GM19025 (cell line): ENCODE results near the gene GPT2.

Experiments used
- ATAC-seq: cut with Tn5 transposase; IDR thresholded peaks from one replicate; pipeline ENCODE4 v1.9.1; 2021; ENCODE audit warnings: mild to moderate bottlenecking, low read depth, moderate library complexity; ENCODE audit not compliant: unreplicated experiment

Gene GPT2, protein sequence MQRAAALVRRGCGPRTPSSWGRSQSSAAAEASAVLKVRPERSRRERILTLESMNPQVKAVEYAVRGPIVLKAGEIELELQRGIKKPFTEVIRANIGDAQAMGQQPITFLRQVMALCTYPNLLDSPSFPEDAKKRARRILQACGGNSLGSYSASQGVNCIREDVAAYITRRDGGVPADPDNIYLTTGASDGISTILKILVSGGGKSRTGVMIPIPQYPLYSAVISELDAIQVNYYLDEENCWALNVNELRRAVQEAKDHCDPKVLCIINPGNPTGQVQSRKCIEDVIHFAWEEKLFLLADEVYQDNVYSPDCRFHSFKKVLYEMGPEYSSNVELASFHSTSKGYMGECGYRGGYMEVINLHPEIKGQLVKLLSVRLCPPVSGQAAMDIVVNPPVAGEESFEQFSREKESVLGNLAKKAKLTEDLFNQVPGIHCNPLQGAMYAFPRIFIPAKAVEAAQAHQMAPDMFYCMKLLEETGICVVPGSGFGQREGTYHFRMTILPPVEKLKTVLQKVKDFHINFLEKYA

DNA sequence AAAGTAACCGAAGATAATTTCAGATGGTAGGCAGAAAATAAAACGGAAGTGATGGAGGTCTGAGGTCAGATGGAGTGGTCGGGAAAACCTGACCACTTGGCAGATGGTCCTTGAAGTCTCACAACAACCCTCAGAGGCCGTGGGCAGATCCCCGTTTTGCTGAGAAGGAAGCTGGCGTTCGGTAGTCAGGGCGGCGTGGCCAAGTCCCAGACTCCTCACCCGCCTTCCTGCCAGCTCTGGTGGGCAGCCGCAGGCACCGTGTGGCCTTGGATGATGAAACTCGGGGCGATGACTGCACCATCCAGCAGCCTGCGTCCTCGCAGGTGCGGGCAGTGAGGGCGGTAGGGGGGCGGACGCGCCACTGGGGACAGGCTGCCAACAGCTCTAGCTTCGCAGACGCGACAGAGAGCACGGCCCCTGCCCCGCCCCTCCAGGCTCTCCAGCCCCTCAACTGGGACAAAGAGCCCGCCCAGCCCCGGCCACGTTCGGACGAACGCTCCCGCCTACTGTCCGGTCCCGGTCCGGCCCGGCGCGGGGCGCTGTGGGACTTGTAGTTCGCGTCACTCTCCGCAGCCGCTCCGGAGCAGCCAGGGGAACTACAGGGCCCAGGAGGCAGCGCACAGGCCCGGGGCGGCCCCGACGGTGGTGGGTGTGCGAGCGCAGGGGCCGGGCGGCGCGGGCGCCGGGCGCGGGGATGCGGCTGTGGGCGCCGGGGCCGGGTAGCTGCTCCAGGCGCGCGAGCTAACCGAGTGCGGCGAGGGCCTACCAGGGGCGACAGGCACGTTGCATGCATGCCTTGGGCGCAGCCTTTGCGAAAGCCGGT is at the start of gene GPT2:
TSS of gene GPT2 (plus strand) at position 673 of the 823 bp plus-strand sequence. CDS start 354 bp downstream, outside the sequence.
- ATAC-seq = peak; percentile 98

DNA sequence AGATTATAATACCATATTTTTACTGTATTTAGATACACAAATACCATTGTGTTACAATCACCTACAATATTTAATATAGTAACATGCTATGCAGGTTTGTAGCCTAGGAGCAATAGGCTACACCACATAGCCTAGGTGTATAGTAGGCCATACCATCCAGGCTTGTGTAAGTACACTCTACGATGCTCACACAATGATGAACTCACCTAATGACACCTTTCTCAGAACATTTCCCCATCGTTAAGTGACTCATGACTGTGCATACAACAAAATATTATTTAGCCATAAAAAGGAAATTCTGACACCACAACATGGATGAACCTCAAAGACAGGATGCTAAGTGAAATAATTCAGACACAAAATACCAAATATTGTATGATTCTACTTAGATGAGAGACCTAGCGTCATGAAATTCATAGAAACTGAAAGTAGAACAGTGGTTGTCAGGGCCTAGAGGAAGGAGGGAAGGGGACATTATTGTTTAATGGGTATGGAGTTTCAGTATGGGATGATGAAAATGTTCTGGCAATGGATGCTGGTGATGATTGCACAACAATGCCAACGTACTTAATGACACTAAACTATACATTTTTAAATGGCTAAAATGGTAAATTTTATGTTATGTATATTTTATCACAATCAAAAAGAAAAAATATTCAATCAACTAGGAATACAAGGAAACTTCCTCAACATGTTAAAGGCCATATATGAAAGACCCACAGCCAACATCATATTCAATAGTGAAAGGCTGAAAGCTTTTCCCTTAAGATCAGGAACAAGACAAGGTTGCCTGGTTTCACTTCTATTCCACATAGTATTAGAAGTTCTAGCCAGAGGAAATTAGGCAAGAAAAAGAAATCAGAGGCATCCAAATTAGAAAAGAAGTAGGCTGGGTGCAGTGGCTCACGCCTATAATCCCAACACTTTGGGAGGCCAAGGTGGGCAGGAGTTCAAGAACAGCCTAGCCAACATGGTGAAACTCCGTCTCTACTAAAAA is 47.3 kb upstream of the GPT2 start:
- ATAC-seq = no peak

DNA sequence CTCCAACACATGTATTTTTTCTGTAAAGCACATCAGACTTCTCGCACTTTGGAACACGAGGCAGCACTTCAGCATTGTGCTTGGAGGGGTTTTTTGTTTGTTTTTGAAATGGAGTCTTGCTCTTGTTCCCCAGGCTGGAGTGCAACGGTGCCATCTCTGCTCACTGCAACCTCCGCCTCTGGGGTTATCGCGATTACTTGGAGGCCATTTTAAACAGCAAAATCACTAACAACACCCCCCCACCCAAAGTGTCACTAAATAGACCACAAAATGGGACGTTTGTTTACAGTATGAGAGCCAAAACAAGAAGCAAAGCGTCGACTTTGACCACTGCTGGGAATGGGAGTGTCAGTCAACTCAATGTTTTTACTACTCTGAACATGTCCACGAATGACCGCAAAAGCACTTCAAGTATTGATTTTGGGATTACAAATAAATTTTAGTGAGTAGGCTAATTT is 44.1 kb upstream of the GPT2 start:
- no peak for ATAC-seq

DNA sequence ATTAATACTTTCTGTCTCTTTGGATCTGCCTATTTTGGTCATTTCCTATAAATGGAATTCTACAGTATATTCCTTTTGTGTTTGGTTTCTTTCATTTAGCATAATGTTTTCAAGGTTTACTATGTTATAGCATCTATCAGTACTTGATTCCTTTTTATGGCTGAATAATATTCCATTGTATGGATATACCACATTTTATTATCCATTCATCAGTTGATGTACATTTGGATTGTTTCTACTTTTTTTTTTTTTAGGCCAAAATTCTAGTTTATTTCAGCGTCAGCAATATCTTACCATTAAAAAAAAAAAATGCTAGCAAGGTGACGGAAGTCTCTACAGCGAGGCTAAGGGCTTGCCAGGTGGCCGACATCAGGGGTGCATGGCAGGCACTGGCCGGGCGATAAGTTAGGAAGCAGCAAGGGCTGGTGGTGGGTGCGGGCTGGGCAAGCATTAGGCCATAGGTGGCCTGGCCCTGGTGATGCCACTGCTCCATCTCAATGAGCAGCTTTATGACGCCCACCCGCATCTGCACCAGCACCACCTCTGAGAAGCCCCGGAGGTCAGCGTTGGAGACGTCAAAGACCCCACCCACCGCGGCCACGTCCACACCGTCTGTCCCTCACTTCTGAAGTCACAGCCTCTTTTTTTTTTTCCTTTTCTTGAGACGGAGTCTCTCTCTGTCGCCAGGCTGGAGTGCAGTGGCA is 41.8 kb upstream of the GPT2 start:
- ATAC-seq = no peak

DNA sequence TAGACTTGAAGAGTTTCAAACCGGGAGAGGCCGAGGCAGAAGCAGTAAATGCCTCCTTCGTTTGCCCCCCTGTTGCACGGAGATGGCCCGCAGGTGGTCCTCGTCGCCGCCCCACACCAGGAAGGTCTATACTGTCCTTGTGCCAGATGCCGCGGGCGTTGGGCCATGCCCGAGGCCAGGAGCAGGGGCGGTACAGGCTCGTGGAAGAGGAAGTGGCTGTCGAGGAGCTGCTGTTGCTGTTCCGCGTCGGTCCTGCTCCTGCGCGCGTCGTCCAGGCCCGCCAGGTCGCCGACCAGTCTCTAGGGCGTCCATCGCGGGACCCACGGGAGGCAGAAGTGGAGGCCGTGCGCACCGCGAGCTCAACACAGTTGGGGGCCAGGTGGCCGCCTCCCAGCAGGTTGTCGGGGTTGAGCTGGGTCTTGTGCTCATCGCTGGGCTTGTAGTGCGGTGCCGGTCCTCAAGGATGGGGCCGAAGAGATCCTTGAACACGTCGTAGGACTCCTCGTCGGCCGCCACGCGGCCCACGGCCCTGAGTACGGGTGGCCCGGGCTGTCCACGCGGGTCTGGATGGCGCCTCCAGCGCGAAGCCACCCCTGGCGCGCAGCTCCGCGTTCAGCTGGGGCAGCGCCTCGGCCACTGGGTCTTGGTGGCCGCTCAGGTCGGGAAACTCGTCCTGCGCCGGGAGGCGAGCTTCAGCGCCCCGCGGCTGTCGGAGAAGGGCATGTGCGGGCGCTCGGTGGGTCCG is 40.1 kb upstream of the GPT2 start:
- no peak for ATAC-seq

DNA sequence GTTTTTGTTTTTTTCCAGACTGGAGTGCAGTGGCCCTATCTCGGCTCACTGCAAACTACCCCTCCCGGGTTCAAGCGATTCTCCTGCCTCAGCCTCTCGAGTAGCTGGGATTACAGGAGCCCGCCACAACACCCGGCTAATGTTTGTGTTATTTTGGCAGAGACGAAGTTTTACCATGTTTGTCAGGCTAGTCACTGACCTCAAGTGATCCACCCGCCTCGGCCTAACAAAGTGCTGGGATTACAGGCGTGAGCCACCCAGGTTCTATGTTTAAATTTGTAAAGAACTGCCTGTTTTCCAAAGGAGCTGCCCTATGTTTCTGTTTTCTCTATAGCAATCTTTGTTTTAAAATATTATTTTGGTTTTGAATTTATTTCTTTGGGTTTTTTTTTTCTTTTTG is 39.4 kb upstream of the GPT2 start:
- ATAC-seq = no peak

DNA sequence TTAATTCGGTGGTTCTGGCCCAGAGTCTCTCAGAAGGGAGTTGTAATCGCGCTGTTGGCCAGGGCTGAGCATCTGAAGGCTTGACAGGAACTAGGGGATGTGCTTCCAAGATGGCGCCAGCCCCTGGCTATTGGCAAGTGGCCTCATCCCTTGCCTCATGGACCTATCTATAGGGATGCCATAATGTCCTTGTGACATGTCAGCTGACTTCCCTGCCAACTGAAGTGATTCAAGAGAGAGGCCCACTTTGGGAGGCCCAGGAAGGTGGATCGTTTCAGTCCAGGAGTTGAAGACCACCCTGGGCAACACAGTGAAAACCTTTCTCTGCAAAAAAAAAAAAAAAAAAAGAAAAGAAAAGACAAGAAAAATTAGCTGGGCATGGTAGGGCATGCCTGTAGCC is 38.2 kb upstream of the GPT2 start:
- no peak for ATAC-seq

DNA sequence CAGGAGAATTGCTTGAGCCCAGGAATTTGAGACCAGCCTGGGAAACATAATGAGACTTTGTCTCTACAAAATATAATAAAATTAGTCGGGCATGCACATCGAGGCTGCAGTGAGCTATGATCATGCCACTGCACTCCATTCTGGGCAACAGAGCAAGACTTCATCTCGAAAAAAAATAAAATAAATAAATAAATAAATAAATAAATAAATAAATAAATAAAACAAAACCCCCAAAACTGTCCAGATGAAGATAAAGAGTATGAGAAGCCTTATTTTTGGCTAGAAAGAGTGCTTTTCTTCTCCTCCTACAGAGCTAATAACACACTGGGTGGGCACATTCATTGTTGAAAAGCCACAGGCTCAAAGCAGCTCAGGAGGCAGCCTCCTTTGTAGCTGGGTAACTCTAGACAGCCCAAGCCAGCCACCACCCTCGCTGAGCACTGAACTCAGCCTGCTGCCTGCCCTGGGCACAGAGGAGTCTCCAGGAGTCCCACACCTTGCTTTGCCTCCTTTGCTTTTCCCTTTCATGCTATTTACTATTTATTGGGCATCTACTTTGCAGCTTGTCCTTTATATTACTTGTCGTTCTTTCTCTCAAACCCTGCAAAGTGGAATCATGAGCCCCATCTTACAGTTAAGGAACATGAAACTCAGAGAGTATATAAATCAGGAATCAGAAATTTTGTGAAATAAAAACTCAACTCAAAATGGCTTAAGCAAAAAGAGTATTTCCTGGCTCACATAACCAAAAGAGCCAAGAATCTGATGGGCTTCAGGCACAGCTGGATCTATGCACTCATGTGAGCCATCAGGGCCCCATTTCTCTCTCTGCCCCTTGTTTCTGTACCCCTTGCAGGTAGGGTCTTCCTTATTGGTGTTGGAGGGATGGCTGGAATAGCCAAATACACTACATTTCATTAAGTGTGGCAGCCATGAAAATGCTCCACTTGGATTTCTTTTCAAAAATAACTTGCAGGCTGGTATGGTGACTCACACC is 35.1 kb upstream of the GPT2 start:
- ATAC-seq = no peak

DNA sequence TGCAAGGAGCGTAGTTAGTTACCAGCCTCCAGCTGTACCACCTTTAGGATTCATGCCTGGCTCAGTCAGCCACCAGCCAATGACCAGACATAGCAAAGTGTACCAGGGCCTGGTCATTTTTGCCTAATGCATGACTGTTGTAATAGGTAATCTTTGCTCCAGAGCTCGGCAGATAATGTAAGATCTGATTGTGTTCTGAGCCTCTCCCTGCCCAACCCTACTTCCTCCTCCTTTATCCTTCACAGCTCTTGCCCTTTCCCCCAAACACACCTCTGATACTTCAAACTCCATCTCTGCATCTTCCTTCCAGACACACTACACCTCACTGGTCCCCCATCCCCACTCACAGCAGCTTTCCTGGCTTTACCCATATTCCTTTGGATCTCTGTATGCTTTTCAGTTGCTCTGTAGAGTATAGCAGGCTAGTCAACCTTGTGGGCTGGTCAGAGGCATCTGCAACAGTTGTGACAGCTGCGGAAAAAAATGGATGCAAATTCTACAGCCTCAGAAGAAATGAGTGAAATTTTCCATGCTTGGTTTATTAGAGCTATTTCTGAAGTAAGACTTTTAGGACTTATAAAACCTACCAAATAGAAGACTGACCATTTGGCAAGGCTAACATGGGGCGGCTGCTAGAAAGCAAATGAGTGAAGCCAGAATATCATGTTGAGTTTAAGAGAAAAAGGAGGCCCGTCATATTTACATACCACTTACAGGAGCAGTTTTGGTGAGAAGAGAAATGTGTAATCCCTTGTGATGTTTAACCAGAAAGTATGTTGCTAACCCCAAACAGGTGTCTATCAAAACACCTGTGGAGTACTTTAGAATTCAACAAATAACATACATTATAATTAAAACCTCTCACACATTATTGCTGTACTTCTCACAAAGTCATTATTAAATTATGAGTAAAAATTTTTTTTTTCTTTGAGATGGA is 33.3 kb upstream of the GPT2 start:
- ATAC-seq = peak; percentile 53

DNA sequence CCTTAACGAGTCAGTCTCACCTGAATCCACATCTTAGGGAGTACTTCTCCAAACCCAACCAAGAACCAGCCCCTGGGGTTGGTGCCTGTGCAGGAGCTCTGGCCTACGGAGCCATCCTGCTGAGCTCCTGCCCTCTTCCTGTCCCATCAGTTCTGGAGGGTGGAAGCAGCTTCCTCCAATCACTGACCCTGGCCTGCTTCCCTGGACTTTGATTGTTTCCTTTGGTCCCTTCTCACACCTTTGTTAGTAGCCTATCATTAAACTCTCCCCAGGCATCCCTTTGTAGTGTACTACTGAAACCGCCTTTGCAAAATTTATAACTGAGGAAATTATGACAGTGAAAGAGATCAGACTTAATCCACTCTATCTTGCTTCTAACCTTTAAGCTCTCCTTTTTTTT is 32.0 kb upstream of the GPT2 start:
- ATAC-seq = no peak

DNA sequence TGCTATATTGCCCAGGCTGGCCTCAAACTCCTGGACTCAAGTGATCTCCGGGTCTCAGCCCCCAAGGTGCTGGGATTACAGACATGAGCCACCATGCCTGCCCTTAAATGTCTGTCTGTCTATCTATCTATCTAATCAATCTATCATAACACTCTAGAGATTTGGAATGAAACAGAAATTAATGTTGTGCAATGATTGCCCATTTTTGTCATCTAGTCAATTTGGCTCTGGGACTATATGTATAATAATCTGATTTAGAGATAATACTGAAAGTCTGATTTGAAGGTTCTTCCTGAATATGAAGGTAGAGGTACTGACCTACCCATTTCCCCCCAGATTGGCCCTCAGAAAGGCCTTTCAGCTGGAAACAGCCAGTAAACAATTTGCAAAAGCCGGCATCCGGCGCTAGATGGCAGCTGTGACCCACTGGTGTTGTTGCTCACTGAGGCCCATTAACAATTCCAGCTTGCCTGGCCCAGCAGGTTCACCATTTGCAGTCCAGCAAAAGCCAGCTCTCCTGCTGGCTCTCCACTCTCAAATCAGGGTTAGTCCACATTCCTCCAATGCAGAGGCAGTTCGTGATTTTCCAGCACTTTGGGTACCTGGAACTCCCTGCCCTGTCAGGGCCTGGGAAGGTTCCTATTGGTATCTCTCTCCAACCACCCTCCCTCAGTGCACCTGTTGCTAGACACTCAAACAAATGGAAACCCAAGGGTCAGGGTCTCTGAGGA is 30.3 kb upstream of the GPT2 start:
- peak; percentile 52 for ATAC-seq

DNA sequence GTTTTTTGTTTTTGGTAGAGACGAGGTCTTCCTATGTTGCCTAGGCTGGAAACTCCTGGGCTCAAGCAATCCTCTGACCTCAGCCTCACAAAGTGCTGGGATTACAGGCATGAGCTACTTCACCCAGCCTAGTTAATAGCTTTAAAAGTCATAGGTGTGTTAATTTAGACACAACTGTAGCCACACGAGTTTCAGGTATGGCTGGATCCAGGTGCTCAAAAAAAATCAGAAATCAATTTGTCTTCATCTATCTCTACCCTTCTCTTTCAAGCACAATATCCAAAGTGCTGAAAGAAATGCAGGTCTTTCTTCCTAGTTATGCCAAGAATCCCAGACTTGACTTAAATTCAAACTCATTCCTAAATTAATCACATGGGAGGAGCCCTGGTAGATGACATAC is 29.3 kb upstream of the GPT2 start:
- ATAC-seq = no peak

DNA sequence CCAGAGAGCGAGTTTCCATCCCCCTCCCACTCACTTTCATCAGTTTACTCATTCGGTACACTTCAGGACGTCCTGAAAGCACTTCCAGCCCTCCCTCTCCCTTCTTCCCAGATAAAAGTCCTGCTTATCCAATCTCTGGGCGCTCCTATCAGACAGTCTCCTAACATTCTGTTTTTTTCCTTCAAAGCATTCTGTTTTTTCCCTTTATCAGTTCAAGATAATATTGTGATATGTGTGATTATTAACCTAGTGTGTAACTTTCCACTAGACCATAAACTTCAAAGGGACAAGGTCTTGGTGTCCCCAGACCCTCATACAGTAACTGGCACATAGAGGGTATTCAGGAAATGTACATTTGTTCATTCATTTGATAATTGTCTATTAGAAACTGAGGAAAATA is 28.8 kb upstream of the GPT2 start:
- no peak for ATAC-seq

DNA sequence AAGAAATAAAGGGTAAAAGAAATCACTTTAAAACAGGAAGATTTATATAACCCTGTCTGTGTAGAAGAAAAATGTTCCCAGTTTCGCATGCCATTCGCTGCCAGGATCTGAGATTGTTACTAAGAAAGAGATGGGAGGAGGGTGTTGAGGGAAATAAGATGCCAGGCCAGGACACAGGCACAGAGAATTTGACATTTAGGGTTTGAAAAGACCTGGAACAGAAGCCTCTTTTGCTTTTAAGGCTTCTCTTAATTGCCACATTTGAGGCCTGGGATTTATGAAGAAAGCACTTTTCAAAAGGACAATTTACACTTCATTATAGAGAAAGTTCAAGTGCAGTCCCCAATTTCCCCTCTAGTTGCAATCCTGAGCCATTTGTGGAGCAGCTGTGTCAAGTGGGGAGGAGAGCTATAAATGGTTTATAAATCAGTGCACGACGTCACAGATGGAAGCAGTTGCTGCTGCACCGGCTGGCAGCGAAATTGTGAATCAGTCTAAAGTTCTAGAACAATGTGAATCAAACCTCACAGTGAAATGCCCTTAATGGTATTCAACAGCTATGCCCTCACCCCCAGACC is 26.7 kb upstream of the GPT2 start:
- no peak for ATAC-seq

DNA sequence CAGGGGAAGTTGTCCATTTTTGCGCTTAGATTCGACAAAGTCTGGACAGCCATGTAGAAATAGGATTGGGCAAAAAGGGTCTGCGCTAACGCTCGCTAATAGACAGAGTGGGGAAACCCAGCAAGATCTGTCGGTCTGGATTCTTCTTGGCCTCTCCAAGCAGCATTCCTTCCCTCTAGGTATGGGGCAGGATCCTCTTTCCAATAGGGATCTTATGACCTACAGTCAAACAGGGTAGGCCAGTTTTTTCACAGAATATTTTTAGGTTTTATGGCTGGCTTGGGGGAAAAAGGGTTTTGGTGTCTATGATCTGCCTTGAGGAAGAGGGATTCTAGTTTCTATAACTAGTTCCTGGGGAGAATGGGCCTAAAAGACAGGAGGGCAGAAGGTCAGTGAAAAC is 26.0 kb upstream of the GPT2 start:
- ATAC-seq = no peak

DNA sequence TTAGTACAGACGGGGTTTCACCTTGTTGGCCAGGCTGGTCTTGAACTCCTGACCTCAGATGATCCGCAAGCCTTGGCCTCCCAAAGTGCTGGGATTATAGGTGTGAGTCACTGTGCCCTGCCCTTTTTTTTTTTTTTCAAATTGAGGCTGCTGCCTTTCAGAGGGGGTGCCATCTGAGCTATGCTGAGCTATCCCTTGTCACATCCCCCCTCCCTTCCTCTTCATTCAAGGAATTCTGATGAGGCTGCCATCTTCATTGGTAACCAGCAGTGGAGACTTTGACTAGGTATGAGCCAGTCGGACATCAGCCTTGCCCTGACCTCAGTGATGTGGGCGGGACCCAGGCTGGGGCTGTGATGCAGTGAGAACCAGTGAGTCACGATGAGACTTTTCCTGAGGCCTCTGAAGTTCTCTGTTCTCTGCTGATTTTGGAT is 24.4 kb upstream of the GPT2 start:
- no peak for ATAC-seq
